GM23248 (cell line): ENCODE measurements around the gene TXNDC8. TPM values are rescaled to one million over a fixed set of nuclear protein-coding genes. Genes with fewer than 3 reads are reported as not detected.

ENCODE experiments used
- DNase-seq: peaks from one replicate; pipeline ENCODE4 v3.0.0-alpha.2; 2015
- H2AFZ ChIP-seq: fragments of 200-600 bp; sonication (generic); 2 replicates; pipeline ENCODE4 v1.6.1; 2016; ENCODE audit warnings: antibody characterized with exemption
- H3F3A ChIP-seq: fragments of 200-600 bp; sonication (generic); 2 replicates; pipeline ENCODE4 v1.6.1; 2016; ENCODE audit warnings: mild to moderate bottlenecking, antibody characterized with exemption, mixed run types; ENCODE audit not compliant: insufficient read depth
- H3K27ac ChIP-seq: fragments of 200-600 bp; sonication (generic); 2 replicates; pipeline ENCODE4 v1.5.1; 2016; ENCODE audit warnings: mild to moderate bottlenecking
- H3K27me3 ChIP-seq: fragments of 200-600 bp; sonication (generic); replicated peaks from 2 replicates; pipeline ENCODE4 v1.6.1; 2016; ENCODE audit warnings: mild to moderate bottlenecking; ENCODE audit not compliant: insufficient read depth
- H3K36me3 ChIP-seq: fragments of 200-600 bp; sonication (generic); 2 replicates; pipeline ENCODE4 v1.6.1; 2016; ENCODE audit warnings: low read depth, mild to moderate bottlenecking
- H3K4me1 ChIP-seq: fragments of 200-600 bp; sonication (generic); 2 replicates; pipeline ENCODE4 v1.6.1; 2016; ENCODE audit warnings: mild to moderate bottlenecking; ENCODE audit not compliant: insufficient read depth
- H3K4me2 ChIP-seq: fragments of 200-600 bp; sonication (generic); one replicate; pipeline ENCODE4 v1.6.1; 2016; ENCODE audit warnings: mild to moderate bottlenecking; ENCODE audit not compliant: unreplicated experiment
- H3K4me3 ChIP-seq: fragments of 200-600 bp; sonication (generic); 2 replicates; pipeline ENCODE4 v1.5.1; 2016; ENCODE audit warnings: mild to moderate bottlenecking
- H3K79me2 ChIP-seq: fragments of 200-600 bp; sonication (generic); 2 replicates; pipeline ENCODE4 v1.6.1; 2016; ENCODE audit warnings: mild to moderate bottlenecking; ENCODE audit not compliant: insufficient read depth
- H3K9ac ChIP-seq: fragments of 200-600 bp; sonication (generic); 2 replicates; pipeline ENCODE4 v1.6.1; 2016; ENCODE audit warnings: mild to moderate bottlenecking
- H3K9me2 ChIP-seq: fragments of 200-600 bp; sonication (generic); 2 replicates; pipeline ENCODE4 v1.6.1; 2016; ENCODE audit warnings: mixed run types, mild to moderate bottlenecking, moderate library complexity; ENCODE audit not compliant: insufficient read depth
- H3K9me3 ChIP-seq: fragments of 200-600 bp; sonication (generic); one replicate; pipeline ENCODE4 v1.6.1; 2017; ENCODE audit warnings: low read depth
- H4K20me1 ChIP-seq: fragments of 200-600 bp; sonication (generic); 2 replicates; pipeline ENCODE4 v1.6.0; 2016; ENCODE audit not compliant: insufficient read depth
- EZH2 ChIP-seq: fragments of 200-600 bp; sonication (generic); IDR thresholded peaks from 2 replicates; pipeline ENCODE4 v1.6.1; 2018; ENCODE audit warnings: antibody characterized with exemption, mild to moderate bottlenecking; ENCODE audit not compliant: insufficient read depth, poor library complexity, severe bottlenecking
- EZH2phosphoT487 ChIP-seq: fragments of 200-600 bp; sonication (generic); IDR thresholded peaks from 2 replicates; pipeline ENCODE4 v1.6.1; 2018; ENCODE audit warnings: antibody characterized with exemption, moderate library complexity, mild to moderate bottlenecking, low read depth; ENCODE audit not compliant: insufficient read depth
- WGBS, 2 experiments: methylation state at CpG; one replicate each; pipeline ENCODE4 v1.1.6; 2015 to 2017; ENCODE audit warnings: low lambda C conversion rate in 2 of 2, low coverage in 1 of 2; ENCODE audit errors: missing lambda C conversion rate in 2 of 2; 5-methylcytosine and 5-hydroxymethylcytosine counted together
- in situ Hi-C: fragments of 300-500 bp; cut with MboI; formaldehyde crosslinking; loops from 2 replicates; pipeline ENCODE4 v1.15.0; 2020
- polyA plus RNA-seq: library from polyadenylated mRNA; unstranded; fragments of >200 nt; fragmentation: Nextera tagmentation; extraction: Ambion mirVana; gene quantifications from 2 replicates; pipeline ENCODE4 v1.2.1, GENCODE V29; 2016
- total RNA-seq: library from RNA; depleted of rRNA; stranded (reverse); fragments of >200 nt; shearing (Covaris generic); gene quantifications from 2 replicates; pipeline ENCODE4 v1.2.3, GENCODE V29; 2014

The TXNDC8 gene
- total and polyA plus RNA-seq, 2 experiments from 2014 or later = not detected

- Histone ChIP-seq H3K36me3 (no peaks in the 10 kb centered on the region), H4K20me1 (no peaks in the 10 kb centered on the region), H3K4me3 (no peak overlapping the region), H3F3A (no peaks in the 10 kb centered on the region), H2AFZ (no peak overlapping the region), H3K9me2 (no peaks in the 10 kb centered on the region), H3K9ac (no peak overlapping the region), H3K27me3 (0 out of 2 replicates have a peak, but pooled peaks cover 6% of the 10 kb centered on the region), H3K4me2 (no peak overlapping the region), H3K79me2 (no peaks in the 10 kb centered on the region), H3K27ac (no peak overlapping the region), H3K9me3 (no peaks in the 10 kb centered on the region), H3K4me1 (no peaks in the 10 kb centered on the region)
- in situ Hi-C loops = no loop called here
- 60 to 65% methylated on average over 1 of the region's 1 CpG for WGBS, 2 experiments
- no peak for TF ChIP-seq EZH2phosphoT487
- TF ChIP-seq EZH2 = no peak
- no peak for DNase-seq
These were observed 28.0 kb downstream of the TXNDC8 start for GRCh38 chr9:110309681-110310080.

GRCh38 chr9:110308633-110309038, 29.0 kb downstream of the TXNDC8 start:
- no peak overlapping the region for H3K4me2 ChIP-seq
- DNase-seq = no peak
- H3K36me3 ChIP-seq = no peaks in the 10 kb centered on the region
- no peaks in the 10 kb centered on the region for H3F3A ChIP-seq
- H3K27ac ChIP-seq = no peak overlapping the region
- WGBS, 2 experiments = 70 to 72% methylated on average over 4 of the region's 4 CpGs
- TF ChIP-seq EZH2phosphoT487 (no peak), EZH2 (no peak)
- H3K9me3 ChIP-seq = no peaks in the 10 kb centered on the region
- in situ Hi-C loops = no loop called here
- no peak overlapping the region for H3K9ac ChIP-seq
- no peaks in the 10 kb centered on the region for H3K79me2 ChIP-seq
- 0 out of 2 replicates have a peak, but pooled peaks cover 6% of the 10 kb centered on the region for H3K27me3 ChIP-seq
- H2AFZ ChIP-seq = no peak overlapping the region
- H3K9me2 ChIP-seq = no peaks in the 10 kb centered on the region
- H3K4me3 ChIP-seq = no peak overlapping the region
- H4K20me1 ChIP-seq = no peaks in the 10 kb centered on the region
- no peaks in the 10 kb centered on the region for H3K4me1 ChIP-seq

DNA sequence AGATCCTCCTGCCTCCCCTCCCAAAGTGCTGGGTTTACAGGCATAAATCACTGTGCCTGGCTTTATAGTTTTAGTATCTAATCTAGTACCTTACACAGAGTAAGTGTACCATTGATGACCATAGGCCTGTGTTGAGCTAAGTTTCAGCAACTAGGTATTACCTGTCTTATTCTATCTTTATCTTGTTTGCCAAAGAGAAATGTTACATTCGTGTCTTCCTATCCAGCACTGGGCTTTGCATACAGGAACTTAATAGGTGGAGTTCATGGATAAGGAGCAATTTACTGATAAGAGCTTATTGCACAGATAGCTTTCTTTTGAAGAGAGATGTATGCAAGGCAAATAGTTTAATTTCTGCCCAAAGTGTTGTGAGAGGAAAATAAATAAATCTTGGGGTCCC, 30.5 kb downstream of the TXNDC8 start:
- TF ChIP-seq EZH2phosphoT487 = no peak
- TF ChIP-seq EZH2 = no peak
- whole genome bisulfite sequencing, 2 experiments = 0% methylated on average over 1 of the region's 1 CpG
- Histone ChIP-seq H3K4me3 (no peak overlapping the region), H3F3A (no peaks in the 10 kb centered on the region), H3K9ac (no peak overlapping the region), H3K4me1 (0 out of 2 replicates have a peak, but pooled peaks cover 3% of the 10 kb centered on the region), H3K36me3 (no peaks in the 10 kb centered on the region), H3K9me2 (no peaks in the 10 kb centered on the region), H3K27me3 (0 out of 2 replicates have a peak, but pooled peaks cover 6% of the 10 kb centered on the region), H3K4me2 (no peak overlapping the region), H2AFZ (no peak overlapping the region), H3K27ac (no peak overlapping the region), H3K79me2 (no peaks in the 10 kb centered on the region), H4K20me1 (no peaks in the 10 kb centered on the region), H3K9me3 (no peaks in the 10 kb centered on the region)
- in situ Hi-C loops = no loop called here
- DNase-seq = no peak

DNA sequence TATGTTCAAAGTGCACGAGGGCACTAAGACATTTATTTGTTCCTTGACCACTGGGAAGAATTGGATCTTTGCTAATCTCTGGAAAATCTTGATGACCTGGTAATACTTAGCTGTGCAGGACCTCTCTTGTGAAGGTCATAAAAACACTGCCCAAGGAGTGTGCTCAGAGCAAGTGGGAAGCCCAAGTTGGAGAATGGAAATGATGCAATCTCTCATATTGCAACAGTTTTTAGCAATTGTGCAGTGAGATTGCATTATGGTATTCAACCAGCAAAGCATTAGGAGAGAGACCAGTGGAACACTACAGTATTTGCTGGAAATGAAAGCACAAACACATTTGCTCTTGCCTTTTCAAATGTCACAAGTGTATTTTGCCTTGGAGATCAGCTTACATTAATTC, 34.5 kb downstream of the TXNDC8 start:
- H3F3A ChIP-seq = no peaks in the 10 kb centered on the region
- 0 out of 2 replicates have a peak, but pooled peaks cover 3% of the 10 kb centered on the region for H3K4me1 ChIP-seq
- no peak overlapping the region for H3K4me3 ChIP-seq
- H3K9me3 ChIP-seq = no peaks in the 10 kb centered on the region
- 0 out of 2 replicates have a peak overlapping the region, but pooled peaks have one; percentile 16 for H2AFZ ChIP-seq
- no peak for TF ChIP-seq EZH2
- TF ChIP-seq EZH2phosphoT487 = no peak
- no peak overlapping the region for H3K9ac ChIP-seq
- WGBS, 2 experiments = 84 to 93% methylated on average over 1 of the region's 1 CpG
- H4K20me1 ChIP-seq = no peaks in the 10 kb centered on the region
- no peaks in the 10 kb centered on the region for H3K9me2 ChIP-seq
- no peaks in the 10 kb centered on the region for H3K36me3 ChIP-seq
- 0 out of 2 replicates have a peak, but pooled peaks cover 6% of the 10 kb centered on the region for H3K27me3 ChIP-seq
- H3K27ac ChIP-seq = no peak overlapping the region
- DNase-seq = peak; percentile 67
- H3K79me2 ChIP-seq = no peaks in the 10 kb centered on the region
- H3K4me2 ChIP-seq = no peak overlapping the region
- in situ Hi-C loops = no loop called here
